IPS-18c (cell line): ENCODE results near the gene GPC6.
"Not testable (repeated sequence)": the region's sequence is repeated elsewhere in the genome, so short reads cannot be mapped to it uniquely, and the experiment has no call there.

Experiments
- H3K4me3 ChIP-seq: 2 replicates; pipeline ENCODE4 v1.7.0; 2013; ENCODE audit warnings: low read depth, mild to moderate bottlenecking, low read length, moderate library complexity; ENCODE audit not compliant: insufficient read depth
- H3K9me3 ChIP-seq: one replicate; pipeline ENCODE4 v1.6.1; 2013; ENCODE audit warnings: mild to moderate bottlenecking, low read length, moderate library complexity; ENCODE audit not compliant: control insufficient read depth, insufficient read depth

GPC6 gene

GRCh38 chr13:94268661-94269060 is 1042.1 kb downstream of the GPC6 start:
- no peak overlapping the region for H3K4me3 ChIP-seq

GRCh38 chr13:94269557-94269956 is 1043.0 kb downstream of the GPC6 start:
- Histone ChIP-seq H3K4me3 (no peak overlapping the region), H3K9me3 (no peaks in the 10 kb centered on the region)

More at GRCh38 chr13:94268661-94269060, 1042.1 kb downstream of the GPC6 start:
- no peaks in the 10 kb centered on the region for H3K9me3 ChIP-seq

- H3K4me3 ChIP-seq = no peak overlapping the region
- no peaks in the 10 kb centered on the region for H3K9me3 ChIP-seq
These were observed 1043.9 kb downstream of the GPC6 start for GRCh38 chr13:94270556-94270955.

GRCh38 chr13:94272038-94272437 is 1045.4 kb downstream of the GPC6 start:
- Histone ChIP-seq H3K9me3 (no peaks in the 10 kb centered on the region), H3K4me3 (no peak overlapping the region)

- no peaks in the 10 kb centered on the region for H3K9me3 ChIP-seq
These were observed 1053.7 kb downstream of the GPC6 start for GRCh38 chr13:94280349-94280748.

GRCh38 chr13:94280845-94281244 is 1054.2 kb downstream of the GPC6 start:
- Histone ChIP-seq H3K4me3 (no peak overlapping the region), H3K9me3 (no peaks in the 10 kb centered on the region)

More at GRCh38 chr13:94280349-94280748, 1053.7 kb downstream of the GPC6 start:
- H3K4me3 ChIP-seq = no peak overlapping the region

- no peaks in the 10 kb centered on the region for H3K9me3 ChIP-seq
- H3K4me3 ChIP-seq = no peak overlapping the region
These were observed 1060.0 kb downstream of the GPC6 start for GRCh38 chr13:94286581-94286980.

GRCh38 chr13:94291631-94292322 is 1065.2 kb downstream of the GPC6 start:
- Histone ChIP-seq H3K9me3 (no peaks in the 10 kb centered on the region), H3K4me3 (no peak overlapping the region)

GRCh38 chr13:94292323-94292640 is 1065.7 kb downstream of the GPC6 start:
- no peaks in the 10 kb centered on the region for H3K9me3 ChIP-seq
- H3K4me3 ChIP-seq = no peak overlapping the region

GRCh38 chr13:94296471-94296870 is 1069.9 kb downstream of the GPC6 start:
- Histone ChIP-seq H3K4me3 (no peak overlapping the region), H3K9me3 (no peaks in the 10 kb centered on the region)

GRCh38 chr13:94298346-94298745 is 1071.7 kb downstream of the GPC6 start:
- Histone ChIP-seq H3K4me3 (no peak overlapping the region), H3K9me3 (no peaks in the 10 kb centered on the region)

GRCh38 chr13:94300401-94300800 is 1073.8 kb downstream of the GPC6 start:
- Histone ChIP-seq H3K4me3 (no peak overlapping the region), H3K9me3 (no peaks in the 10 kb centered on the region)

GRCh38 chr13:94301487-94301886 is 1074.9 kb downstream of the GPC6 start:
- Histone ChIP-seq H3K9me3 (no peaks in the 10 kb centered on the region), H3K4me3 (no peak overlapping the region)

- not testable (repeated sequence) for H3K4me3 ChIP-seq, H3K9me3 ChIP-seq
These were observed 1076.4 kb downstream of the GPC6 start for GRCh38 chr13:94302847-94303565.

GRCh38 chr13:94303644-94304174 is 1077.1 kb downstream of the GPC6 start:
- Histone ChIP-seq H3K4me3 (no peak overlapping the region), H3K9me3 (no peaks in the 10 kb centered on the region)

- H3K4me3 ChIP-seq = no peak overlapping the region
- H3K9me3 ChIP-seq = no peaks in the 10 kb centered on the region
These were observed 1078.4 kb downstream of the GPC6 start for GRCh38 chr13:94305033-94305432.

- Histone ChIP-seq H3K4me3 (no peak overlapping the region), H3K9me3 (no peaks in the 10 kb centered on the region)
These were observed 1078.9 kb downstream of the GPC6 start for GRCh38 chr13:94305463-94305862.

- H3K4me3 ChIP-seq = no peak overlapping the region
- no peaks in the 10 kb centered on the region for H3K9me3 ChIP-seq
These were observed 1079.3 kb downstream of the GPC6 start for GRCh38 chr13:94305934-94306333.
